ENCODE data around the gene RRP12.
"Not testable (repeated sequence)": the region's sequence is repeated elsewhere in the genome, so short reads cannot be mapped to it uniquely, and the experiment has no call there.

RRP12 gene, protein sequence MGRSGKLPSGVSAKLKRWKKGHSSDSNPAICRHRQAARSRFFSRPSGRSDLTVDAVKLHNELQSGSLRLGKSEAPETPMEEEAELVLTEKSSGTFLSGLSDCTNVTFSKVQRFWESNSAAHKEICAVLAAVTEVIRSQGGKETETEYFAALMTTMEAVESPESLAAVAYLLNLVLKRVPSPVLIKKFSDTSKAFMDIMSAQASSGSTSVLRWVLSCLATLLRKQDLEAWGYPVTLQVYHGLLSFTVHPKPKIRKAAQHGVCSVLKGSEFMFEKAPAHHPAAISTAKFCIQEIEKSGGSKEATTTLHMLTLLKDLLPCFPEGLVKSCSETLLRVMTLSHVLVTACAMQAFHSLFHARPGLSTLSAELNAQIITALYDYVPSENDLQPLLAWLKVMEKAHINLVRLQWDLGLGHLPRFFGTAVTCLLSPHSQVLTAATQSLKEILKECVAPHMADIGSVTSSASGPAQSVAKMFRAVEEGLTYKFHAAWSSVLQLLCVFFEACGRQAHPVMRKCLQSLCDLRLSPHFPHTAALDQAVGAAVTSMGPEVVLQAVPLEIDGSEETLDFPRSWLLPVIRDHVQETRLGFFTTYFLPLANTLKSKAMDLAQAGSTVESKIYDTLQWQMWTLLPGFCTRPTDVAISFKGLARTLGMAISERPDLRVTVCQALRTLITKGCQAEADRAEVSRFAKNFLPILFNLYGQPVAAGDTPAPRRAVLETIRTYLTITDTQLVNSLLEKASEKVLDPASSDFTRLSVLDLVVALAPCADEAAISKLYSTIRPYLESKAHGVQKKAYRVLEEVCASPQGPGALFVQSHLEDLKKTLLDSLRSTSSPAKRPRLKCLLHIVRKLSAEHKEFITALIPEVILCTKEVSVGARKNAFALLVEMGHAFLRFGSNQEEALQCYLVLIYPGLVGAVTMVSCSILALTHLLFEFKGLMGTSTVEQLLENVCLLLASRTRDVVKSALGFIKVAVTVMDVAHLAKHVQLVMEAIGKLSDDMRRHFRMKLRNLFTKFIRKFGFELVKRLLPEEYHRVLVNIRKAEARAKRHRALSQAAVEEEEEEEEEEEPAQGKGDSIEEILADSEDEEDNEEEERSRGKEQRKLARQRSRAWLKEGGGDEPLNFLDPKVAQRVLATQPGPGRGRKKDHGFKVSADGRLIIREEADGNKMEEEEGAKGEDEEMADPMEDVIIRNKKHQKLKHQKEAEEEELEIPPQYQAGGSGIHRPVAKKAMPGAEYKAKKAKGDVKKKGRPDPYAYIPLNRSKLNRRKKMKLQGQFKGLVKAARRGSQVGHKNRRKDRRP (N-terminal part only)

DNA sequence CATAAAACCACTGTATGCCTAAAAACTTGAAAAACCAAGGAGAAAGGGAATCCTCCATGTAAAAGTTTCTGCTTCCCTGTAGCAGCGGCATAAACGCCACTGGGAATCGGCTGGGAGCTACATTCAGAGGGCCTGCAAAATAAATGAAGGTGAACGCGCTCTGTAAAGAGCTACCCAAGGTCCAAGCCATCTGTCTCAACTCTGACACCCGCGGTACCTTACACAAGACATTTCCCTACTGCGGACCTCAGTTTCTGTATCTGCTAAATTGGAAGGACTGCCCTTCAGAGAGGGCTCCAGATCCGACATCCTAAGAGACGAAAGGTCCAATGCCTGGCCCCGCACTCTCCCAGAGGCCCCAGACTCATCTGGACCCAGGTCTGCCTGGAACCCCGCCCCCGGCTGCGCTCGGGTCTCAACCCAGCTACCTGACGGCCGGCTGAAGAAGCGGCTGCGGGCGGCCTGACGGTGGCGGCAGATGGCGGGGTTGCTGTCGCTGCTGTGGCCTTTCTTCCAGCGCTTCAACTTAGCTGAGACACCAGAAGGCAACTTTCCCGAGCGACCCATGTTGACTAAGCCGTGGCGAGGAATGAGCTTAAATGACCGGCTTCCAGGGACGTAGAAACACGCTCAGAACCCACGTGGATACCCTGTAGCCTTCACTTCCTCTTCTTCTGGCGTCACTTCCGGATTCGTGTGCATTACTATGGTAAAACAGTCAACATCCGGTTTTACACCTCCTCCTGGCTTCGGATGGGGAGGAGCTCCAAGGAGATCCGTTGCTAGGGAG is at the start of gene RRP12:
Gene RRP12, minus strand, starts transcription at position 676 of the 790 bp plus-strand sequence. Its CDS starts 109 bp downstream, at position 567.
- DNase-seq, result peak; percentile 43 to 96 (median 88)
- intact Hi-C loops (cut with DNase I), result no loop called here

DNA sequence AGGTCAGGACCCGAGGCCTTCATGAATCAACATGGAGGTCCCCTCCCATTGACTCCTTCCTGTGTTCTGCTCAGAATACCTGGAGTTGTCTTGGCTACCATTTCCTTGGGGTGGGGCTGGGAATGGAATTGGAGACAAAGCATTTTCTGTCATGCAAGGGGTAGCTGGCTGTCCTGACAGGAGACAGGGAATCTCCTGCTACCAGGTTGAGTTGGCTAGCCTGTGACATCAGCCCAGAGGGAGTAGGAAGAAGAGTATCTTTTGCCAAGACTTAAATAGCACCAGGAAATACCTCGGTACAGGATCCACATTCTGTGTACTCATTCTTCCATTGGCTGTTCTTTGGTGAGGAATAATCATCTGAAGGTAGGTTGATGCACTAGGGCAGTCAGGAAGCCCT is 49.7 kb upstream of the RRP12 start:
- intact Hi-C loops (cut with DNase I), result no loop called here
- DNase-seq, result no peak

DNA sequence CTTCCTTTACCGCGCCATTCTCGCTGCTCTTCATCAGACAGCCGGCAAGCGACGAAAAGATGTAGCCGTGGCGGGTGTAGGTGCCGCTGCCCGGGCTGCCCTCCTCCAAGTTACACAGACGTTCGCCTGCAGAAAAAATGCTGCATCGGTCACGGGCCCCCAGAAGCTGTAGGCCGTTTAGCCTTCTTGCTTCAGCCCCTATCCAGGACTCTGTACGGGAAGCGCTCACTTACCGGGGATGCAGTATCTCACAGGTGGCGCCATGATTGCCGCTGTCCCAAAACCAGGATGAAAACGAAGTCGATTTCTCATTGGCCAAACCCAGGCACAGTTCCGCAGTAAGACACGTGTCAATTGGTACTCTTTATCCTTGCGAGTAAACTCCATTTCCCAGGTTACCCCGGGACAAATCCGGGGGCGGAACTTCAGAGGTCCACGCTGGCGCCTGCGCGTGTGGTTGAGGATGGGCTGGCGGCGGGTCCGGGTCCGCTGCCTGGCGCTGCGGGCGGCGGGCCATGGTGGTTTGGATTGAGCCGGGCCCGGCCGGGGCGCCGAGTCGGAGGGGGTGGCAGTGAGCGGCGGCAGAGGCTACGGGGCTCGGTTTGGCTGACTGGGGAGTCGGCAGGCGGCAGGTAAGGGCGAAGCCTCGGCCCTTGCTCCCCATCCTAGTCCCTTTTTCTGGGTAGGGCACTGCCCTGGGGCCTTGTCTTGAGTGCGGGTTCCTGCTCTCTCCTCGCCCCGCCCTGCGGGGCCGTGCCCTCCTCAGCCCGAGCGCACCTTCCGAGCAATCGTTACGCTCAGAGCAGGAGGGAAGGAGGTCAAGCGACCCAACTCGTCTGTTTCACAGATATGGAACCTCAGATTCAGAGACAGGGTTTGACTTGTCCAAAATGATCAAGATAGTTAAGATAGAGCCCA is 44.8 kb upstream of the RRP12 start, which contains the start of the genes EXOSC1 and ZDHHC16:
Gene EXOSC1, minus strand, starts transcription at position 285 of the 918 bp plus-strand sequence. Its CDS starts 21 bp downstream, at position 264.
Gene ZDHHC16, plus strand, starts transcription at position 454 of the 918 bp plus-strand sequence. CDS start 5,501 bp downstream, outside the sequence.
- DNase-seq, result peak; percentile 89 to 98 (median 96)
- intact Hi-C loops (cut with DNase I), result loop anchor here (2.0 to 5.0 kb wide), 2 partner anchors 19 to 106 kb away; partner anchors contain the start of gene PGAM1

DNA sequence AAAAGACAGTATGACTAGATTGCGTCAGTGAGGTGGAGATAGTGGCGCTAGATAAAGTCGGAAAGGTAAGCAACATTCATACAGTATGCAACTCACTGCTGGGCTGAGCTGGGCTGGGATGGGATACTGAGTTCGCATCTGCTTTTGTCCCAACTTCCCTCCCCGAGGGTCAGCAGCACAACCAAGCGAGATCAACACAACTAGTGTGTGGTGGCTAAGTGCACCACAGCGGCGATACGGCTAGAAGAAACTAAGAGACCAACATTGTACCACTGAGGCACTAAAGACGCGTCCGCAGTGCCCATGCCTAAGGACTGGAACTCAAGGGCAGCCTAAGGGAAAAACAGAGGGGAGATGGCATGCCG is 44.2 kb upstream of the RRP12 start:
- intact Hi-C loops (cut with DNase I), result loop anchor here (2.0 to 5.0 kb wide), 2 partner anchors 19 to 107 kb away; partner anchors contain the start of gene PGAM1
- DNase-seq, result peak in 1 of 42 donors; percentile 15

DNA sequence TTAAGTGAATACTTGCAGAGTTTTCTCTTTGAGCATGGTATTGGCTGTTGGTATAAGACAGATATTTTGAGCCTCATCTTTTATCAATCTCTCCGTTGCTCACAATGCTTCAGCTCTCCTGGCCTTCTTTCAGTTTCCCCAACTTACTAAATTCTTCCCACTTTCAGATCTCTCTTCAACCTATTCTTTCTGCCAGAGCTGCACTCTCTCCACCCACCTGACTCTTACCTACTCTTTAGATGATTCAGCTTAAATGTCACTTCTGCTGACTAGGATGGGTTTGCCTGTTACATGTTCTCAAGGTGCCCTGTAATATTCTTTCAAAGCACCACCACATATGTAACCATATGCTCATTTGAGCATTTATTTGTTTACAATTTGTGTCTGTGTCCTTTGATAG is 43.1 kb upstream of the RRP12 start:
- peak in 1 of 42 donors; percentile 15 for DNase-seq
- intact Hi-C loops (cut with DNase I), result loop anchor here (2.0 kb wide), 1 partner anchor 17 kb away; the partner anchor contains the start of gene PGAM1

DNA sequence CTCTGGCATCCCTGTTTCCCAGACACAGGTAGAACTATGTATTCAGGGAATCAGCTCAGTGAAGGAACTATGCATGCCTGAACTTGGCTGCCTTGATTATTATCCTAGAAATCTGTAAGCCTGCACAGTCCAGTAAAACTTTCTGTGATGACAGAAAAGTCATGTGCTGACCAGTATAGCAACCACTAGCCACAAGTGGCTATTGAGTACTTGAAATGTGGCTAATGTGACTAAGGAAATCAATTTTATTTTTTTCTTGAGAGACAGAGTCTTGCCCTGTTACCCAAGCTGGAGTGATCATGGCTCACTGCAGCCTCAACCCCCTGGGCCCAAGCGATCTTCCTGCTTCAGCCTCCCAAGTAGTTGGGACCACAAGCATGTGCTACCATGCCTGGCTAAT is 41.1 kb upstream of the RRP12 start:
- DNase-seq, result no peak
- intact Hi-C loops (cut with DNase I), result no loop called here

DNA sequence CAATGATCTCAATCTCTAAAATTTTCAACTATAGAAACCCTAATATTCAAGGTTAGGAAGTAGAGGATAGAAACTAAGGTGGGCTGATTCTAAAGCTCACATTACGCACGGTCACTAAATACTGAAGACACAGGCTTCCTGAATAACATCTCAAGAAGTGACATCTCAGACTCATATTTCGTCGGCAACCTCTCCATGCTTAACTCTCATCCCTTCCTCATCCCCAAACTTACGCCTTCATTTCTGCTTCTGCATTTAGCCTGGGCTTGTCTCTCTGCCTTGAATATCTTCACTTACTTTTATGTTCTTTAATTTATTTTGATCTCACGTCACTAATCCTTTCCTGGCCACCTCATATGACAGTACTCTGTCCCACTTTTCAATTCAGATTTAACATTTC is 34.1 kb upstream of the RRP12 start:
- intact Hi-C loops (cut with DNase I), result no loop called here
- no peak for DNase-seq

DNA sequence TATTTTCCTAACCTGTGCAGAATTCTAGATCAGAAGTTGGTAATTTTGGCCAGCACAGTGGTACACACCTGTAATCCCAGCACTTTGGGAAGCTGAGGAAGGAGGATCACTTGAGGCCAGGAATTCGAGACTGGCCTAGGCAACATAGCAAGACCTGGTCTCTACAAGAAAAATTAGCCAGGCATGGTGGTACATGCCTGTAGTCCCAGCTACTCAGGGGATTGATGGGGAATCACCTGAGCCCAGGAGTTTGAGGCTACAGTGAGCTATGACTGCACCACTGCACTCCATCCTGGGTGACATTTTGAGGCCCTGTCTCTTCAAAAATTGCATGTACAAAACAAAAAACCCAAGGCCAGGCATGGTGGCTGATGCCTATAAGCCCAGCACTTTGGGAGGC is 33.4 kb upstream of the RRP12 start:
- intact Hi-C loops (cut with DNase I), result no loop called here
- DNase-seq, result no peak

DNA sequence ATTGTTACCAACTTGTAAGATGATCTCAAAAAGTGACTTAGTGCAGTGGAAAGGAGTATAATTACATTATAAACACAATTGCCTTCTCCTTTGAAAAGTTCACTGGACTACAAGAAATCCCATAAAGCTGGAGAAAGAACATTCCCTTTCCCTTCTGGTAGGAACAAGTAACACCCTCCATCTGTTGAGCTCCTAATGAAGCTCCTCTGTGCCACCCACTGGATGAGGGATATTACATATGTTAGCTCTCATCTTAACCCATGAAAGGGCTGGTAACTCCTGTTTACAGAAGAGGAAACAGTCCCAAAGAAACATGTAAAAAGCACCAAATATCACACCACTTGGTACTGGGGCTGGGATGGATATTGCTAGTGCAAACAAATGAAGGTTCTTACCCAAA is 32.9 kb upstream of the RRP12 start:
- intact Hi-C loops (cut with DNase I), result no loop called here
- DNase-seq, result no peak

DNA sequence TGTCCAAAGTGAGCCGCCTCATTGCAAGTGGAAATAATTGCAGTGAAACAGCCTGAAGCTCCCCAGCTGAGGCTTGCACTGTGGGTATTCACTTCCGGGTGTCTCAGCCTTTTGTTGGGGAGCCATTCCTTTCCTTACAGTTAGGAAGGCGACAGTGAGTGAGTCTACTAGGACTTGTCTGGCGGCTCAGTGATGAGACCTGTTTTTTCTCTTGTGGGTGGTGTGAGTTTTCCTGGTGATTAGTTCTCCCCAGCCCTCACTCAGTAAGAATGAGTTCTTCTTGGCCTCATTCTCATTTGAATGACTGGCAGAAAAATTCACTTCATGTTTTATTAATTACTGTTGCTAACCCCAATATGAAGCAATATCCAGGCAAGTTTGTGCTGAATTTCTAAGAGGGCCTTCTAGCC is 27.4 kb upstream of the RRP12 start:
- no peak for DNase-seq
- intact Hi-C loops (cut with DNase I), result no loop called here

DNA sequence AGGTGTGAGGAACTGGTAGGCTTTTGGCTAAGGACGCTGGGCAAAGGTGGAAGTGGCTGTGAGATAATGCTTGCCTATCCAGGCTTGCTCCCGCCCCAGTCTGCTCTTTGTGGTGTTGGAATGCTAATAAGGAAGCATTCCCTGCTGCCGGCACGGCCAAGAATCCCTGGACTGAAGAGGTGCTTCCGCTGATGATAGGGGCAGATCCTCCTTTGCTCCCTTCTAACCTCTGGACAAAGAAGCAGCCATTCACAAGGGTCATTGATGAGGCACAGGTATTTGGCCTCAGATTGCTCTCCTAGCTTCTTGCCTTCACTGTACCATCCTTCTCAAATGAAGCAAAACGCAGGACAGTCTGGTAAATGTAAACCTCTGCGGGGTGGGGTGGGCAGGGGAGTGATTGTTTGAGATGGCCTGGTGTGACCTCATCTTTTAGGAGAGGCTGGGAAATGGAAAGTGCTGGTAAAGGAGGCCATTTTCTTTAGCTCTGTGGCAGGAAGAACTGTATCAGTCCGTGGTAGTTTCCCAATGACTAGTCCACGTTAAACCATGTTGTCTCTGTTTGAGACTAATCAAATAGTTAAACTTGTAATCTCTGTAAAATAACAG is 26.5 kb upstream of the RRP12 start:
- no peak for DNase-seq
- intact Hi-C loops (cut with DNase I), result loop anchor here (2.0 kb wide), 1 partner anchor 17 kb away; no protein-coding TSS in a partner anchor

DNA sequence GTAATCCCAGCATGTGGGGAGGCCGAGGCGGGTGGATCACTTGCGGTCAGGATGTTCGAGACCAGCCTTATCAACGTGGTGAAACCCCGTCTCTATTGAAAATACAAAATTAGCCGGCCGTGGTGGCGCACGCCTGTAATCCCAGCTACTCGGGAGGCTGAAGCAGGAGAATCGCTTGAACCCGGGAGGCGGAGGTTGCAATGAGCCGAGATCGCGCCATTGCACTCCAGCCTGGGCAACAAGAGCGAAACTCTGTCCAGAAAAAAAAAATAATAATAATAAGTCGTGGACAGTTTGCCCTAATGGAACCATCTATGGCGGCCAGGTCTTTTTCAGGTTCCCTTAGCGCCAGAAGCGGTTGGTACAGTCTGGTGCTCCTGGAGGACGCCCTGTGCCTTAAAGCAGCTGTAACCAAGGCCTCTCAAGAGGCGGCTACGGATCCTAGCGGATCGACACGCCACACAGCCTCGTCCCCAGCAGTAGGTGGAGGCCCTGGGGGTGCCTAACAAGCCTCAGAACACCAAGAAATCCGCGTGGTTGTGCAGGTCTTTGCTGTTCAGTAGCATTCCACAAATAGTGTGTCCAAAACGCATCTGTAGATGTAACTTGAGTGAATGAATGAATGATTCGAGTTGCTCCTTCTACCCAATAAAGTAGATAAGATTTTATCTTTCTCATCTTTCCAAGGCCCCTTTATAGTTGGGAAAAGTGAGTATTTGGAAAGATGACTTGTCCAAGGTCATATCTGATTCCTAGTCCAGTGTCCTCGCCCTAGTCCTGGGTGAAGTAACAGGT is 25.8 kb upstream of the RRP12 start:
- intact Hi-C loops (cut with DNase I), result loop anchor here (2.0 kb wide), 1 partner anchor 18 kb away; no protein-coding TSS in a partner anchor
- peak in 5 of 42 donors; percentile 27 to 43 (median 31) for DNase-seq

DNA sequence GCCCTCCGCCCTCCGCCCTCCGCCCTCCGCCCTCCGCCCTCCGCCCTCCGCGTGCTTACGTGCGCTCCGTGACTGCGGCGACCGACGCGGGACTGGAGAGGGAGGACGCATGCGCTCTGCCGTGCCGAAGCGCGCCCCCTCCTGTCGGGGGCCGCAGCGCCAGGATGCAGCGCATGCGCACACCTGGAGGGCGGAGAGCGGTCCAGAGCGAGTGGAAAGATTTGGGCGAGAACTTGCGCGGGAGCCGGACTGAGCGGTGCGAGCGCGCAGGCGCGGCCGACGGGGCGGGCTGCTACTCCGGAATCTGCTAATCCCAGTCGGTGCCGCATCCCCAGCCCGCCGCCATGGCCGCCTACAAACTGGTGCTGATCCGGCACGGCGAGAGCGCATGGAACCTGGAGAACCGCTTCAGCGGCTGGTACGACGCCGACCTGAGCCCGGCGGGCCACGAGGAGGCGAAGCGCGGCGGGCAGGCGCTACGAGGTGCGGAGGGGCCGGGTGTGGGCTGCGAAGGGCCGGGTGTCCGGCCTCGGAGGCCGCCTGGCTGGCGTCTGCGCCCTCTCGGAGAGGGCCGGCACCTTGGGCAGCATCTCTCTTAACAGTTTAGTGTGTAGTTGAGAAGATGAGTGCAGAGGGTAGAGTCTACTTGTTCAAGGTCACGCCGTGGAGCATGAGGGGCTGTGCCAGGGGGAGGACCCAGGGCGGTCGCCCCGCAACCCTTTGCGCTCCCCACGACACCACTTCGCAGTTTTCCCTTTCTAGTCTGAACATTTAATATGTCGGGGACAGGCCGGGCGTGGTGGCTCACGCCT is 25.0 kb upstream of the RRP12 start, which contains the start of gene PGAM1:
Gene PGAM1, plus strand, starts transcription at position 228 of the 812 bp plus-strand sequence. Its CDS starts 117 bp downstream, at position 345.
- intact Hi-C loops (cut with DNase I), result loop anchor here (2.0 kb wide), 1 partner anchor 19 kb away; no protein-coding TSS in a partner anchor
- peak; percentile 88 to 99 (median 96) for DNase-seq

DNA sequence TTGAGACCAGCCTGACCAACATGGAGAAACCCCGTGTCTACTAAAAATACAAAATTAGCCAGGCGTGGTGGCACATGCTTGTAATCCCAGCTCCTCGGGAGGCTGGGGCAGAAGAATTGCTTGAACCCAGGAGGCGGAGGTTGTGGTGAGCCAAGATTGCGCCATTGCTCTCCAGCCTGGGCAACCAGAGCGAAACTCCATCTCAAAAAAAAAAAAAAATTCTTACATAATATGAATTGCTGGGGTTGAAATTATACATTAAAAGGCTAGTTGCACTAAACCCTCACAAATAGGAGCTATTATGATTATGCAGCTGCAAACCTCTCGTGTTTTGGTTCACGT is 22.6 kb upstream of the RRP12 start:
- DNase-seq; intact Hi-C loops (cut with DNase I): not testable (repeated sequence)

DNA sequence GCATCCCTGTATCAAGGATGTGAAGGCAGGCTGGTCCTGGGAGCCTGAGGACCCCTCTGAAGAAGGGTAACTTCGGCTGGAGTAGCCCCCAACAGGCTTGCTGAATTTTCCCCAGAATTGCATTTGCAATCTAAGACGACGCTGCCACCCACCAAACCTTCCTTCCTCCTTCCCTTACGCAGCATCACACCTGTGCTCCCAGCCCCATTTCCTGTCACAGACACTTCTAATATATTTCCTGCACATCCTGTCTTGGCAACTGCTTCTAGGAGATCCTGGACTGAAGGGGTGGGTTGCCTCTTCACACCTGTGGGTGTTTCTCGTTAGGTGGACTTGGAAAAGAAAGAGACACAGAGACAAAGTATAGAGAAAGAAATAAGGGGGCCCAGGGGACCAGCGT is 15.4 kb upstream of the RRP12 start:
- peak in 1 of 42 donors; percentile 35 for DNase-seq
- intact Hi-C loops (cut with DNase I), result no loop called here
